Measurements from ENCODE around the gene OBP2B. TPM values are rescaled to one million over a fixed set of nuclear protein-coding genes. Genes with fewer than 3 reads are reported as not detected.

The OBP2B gene
- total RNA-seq, 4 donors from 2014 or later: 2.6 to 11.7 (median 7.1) TPM

DNA sequence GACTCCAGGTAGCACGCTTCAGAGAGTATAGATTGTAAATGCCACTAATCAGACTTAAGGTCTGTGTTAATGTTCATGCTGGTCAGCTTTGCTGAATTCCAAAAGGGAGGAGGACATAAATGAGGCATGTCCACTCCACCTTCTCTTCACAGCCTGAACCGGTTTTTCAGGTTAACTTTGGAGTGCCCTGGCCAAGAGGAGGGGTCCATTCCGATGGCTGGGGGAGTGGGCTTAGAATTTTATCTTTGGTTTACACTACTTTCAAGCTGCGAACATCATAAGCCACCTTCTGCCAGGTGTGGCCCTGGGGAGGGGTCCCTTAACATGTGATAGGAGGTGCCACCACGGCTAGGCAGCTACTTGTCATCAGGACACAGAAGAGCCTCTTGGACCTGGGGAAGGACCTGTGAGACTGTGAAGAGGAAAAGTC is 41.7 kb upstream of the OBP2B start:
- Histone ChIP-seq H3K27ac (no peak overlapping the region), H3K4me3 (no peak overlapping the region), H3K4me1 (peaks cover 21% of the 10 kb centered on the region), H3K9me3 (no peaks in the 10 kb centered on the region), H3K27me3 (peaks cover 8% of the 10 kb centered on the region), H3K36me3 (no peaks in the 10 kb centered on the region)
- 74% methylated on average over 5 of the region's 5 CpGs for WGBS
- no peak for DNase-seq (ENCODE audit: low spot score in 2 of 2)
- TF ChIP-seq POLR2A (IDR thresholded peaks at IDR 0.05) (no peak), EP300 (IDR thresholded peaks at IDR 0.05) (no peak), POLR2AphosphoS5 (IDR thresholded peaks at IDR 0.05) (no peak)
- TF ChIP-seq, protein P1, sequence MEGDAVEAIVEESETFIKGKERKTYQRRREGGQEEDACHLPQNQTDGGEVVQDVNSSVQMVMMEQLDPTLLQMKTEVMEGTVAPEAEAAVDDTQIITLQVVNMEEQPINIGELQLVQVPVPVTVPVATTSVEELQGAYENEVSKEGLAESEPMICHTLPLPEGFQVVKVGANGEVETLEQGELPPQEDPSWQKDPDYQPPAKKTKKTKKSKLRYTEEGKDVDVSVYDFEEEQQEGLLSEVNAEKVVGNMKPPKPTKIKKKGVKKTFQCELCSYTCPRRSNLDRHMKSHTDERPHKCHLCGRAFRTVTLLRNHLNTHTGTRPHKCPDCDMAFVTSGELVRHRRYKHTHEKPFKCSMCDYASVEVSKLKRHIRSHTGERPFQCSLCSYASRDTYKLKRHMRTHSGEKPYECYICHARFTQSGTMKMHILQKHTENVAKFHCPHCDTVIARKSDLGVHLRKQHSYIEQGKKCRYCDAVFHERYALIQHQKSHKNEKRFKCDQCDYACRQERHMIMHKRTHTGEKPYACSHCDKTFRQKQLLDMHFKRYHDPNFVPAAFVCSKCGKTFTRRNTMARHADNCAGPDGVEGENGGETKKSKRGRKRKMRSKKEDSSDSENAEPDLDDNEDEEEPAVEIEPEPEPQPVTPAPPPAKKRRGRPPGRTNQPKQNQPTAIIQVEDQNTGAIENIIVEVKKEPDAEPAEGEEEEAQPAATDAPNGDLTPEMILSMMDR (IDR thresholded peaks at IDR 0.05): no peak

DNA sequence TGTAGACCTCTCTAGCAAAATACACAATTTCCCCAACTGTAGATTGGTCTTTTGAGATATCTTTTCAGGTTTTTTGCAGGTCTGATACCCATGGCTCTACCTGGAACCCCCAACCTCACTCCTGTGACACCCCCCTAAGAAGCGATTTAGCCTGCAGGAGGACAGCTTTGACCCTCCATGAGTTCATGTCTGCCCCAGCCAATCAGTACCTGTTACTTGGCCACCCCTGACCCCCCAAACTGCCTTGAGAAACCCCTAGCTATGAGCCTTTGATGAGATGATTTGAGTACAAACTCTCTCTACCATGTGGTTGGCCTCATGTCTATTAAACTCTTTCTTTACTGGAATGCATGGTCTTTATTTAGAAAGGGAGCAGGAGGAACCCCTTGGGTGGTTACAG is 40.3 kb upstream of the OBP2B start:
- Histone ChIP-seq H3K4me1 (peaks cover 21% of the 10 kb centered on the region), H3K9me3 (no peaks in the 10 kb centered on the region), H3K27ac (no peak overlapping the region), H3K4me3 (no peak overlapping the region), H3K27me3 (peaks cover 12% of the 10 kb centered on the region), H3K36me3 (no peaks in the 10 kb centered on the region)
- no peak for DNase-seq (ENCODE audit: low spot score in 2 of 2)
- no peak for TF ChIP-seq POLR2A (IDR thresholded peaks at IDR 0.05)
- no peak for TF ChIP-seq POLR2AphosphoS5 (IDR thresholded peaks at IDR 0.05)
- TF ChIP-seq EP300 (IDR thresholded peaks at IDR 0.05): no peak
- TF ChIP-seq, protein P1 (IDR thresholded peaks at IDR 0.05): no peak
- WGBS: 100% methylated on average over 1 of the region's 1 CpG

DNA sequence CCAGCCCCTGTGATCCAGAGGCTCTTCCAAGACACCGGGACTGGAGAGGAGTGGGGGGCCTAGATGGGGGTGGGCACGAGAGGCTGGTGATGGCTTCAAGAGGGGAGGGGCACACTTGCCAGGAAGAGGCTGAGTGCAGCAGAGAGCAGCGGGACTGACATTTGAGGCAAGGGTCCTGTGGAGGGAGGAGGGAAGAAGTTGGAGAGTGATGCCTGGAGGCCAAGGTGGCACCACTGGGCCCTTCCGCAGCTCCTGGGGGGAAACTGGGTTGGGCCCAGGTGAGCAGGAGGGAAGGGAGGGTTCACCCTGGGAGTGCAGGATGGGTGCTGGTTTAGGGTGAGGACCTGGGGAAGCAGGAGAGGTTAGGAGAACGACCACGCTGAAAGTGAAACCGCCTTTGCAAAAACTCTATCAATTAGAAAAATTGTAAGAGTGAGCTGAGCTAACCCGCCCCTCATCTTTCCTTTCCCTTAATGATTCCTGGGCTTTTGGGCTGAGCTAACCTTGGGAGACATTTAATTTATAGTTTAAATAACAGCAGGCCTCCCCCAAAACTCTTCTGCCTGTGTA is 39.8 kb upstream of the OBP2B start:
- DNase-seq (ENCODE audit: low spot score in 2 of 2): no peak
- peaks cover 12% of the 10 kb centered on the region for H3K27me3 ChIP-seq
- peaks cover 21% of the 10 kb centered on the region for H3K4me1 ChIP-seq
- no peaks in the 10 kb centered on the region for H3K36me3 ChIP-seq
- no peaks in the 10 kb centered on the region for H3K9me3 ChIP-seq
- H3K27ac ChIP-seq: no peak overlapping the region
- no peak overlapping the region for H3K4me3 ChIP-seq
- WGBS: 77% methylated on average over 8 of the region's 8 CpGs
- no peak for TF ChIP-seq POLR2AphosphoS5 (IDR thresholded peaks at IDR 0.05)
- TF ChIP-seq EP300 (IDR thresholded peaks at IDR 0.05): no peak
- TF ChIP-seq, protein P1 (IDR thresholded peaks at IDR 0.05): no peak
- TF ChIP-seq POLR2A (IDR thresholded peaks at IDR 0.05): no peak

DNA sequence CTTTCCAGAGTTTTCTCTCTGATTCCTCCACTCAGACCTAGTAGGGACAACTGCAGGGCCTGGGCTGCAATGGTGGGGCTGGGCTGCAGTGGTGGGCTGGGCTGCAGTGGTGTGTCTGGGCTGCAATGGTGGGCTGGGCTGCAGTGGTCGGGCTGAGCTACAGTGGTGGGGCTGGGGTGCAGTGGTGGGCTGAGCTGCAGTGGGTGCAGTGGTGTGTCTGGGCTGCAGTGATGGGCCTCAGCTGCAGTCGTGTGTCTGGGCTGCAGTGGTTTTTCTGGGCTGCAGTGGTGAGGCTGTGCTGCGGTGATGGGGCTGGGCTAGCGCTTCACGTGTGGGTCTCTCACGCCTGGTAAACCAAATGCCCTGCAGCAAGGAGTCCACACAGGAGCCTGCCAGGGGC is 38.6 kb upstream of the OBP2B start:
- Histone ChIP-seq H3K27ac (no peak overlapping the region), H3K36me3 (no peaks in the 10 kb centered on the region), H3K9me3 (no peaks in the 10 kb centered on the region), H3K4me1 (peaks cover 15% of the 10 kb centered on the region), H3K27me3 (peaks cover 12% of the 10 kb centered on the region), H3K4me3 (no peak overlapping the region)
- TF ChIP-seq POLR2A (IDR thresholded peaks at IDR 0.05): no peak
- TF ChIP-seq, protein P1 (IDR thresholded peaks at IDR 0.05): no peak
- no peak for TF ChIP-seq EP300 (IDR thresholded peaks at IDR 0.05)
- TF ChIP-seq POLR2AphosphoS5 (IDR thresholded peaks at IDR 0.05): no peak
- WGBS: 75% methylated on average over 5 of the region's 6 CpGs
- no peak for DNase-seq (ENCODE audit: low spot score in 2 of 2)

DNA sequence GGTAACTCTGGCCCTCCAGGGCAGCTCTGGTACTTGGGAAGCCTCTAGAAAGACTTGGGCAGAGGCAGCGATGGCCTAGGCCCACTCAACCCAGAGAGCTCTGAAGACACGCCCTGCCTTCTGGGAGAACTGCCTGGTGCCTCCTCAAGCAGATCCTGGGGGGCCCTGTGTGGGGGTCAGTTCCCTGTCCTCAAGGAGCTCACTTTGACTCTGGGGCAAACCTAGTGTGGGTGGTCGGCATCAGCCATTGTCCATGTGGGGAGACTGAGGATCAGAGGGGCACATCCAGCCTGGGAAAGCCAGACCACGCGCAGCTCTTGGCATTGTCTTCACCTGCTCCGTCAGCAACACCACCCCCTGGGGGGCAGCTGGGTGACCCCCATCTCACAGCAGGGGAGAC is 37.9 kb upstream of the OBP2B start:
- no peak overlapping the region for H3K4me3 ChIP-seq
- H3K36me3 ChIP-seq: no peaks in the 10 kb centered on the region
- peaks cover 12% of the 10 kb centered on the region for H3K27me3 ChIP-seq
- TF ChIP-seq, protein P1 (IDR thresholded peaks at IDR 0.05): no peak
- TF ChIP-seq POLR2AphosphoS5 (IDR thresholded peaks at IDR 0.05) (no peak), POLR2A (IDR thresholded peaks at IDR 0.05) (no peak), EP300 (IDR thresholded peaks at IDR 0.05) (no peak)
- H3K9me3 ChIP-seq: no peaks in the 10 kb centered on the region
- H3K4me1 ChIP-seq: peaks cover 8% of the 10 kb centered on the region
- 88% methylated on average over 2 of the region's 6 CpGs for WGBS
- no peak overlapping the region for H3K27ac ChIP-seq
- DNase-seq (ENCODE audit: low spot score in 2 of 2): no peak

Measured in suprapubic skin (tissue), 4 donors.